Measurements from ENCODE around the gene YIPF7.

DNA sequence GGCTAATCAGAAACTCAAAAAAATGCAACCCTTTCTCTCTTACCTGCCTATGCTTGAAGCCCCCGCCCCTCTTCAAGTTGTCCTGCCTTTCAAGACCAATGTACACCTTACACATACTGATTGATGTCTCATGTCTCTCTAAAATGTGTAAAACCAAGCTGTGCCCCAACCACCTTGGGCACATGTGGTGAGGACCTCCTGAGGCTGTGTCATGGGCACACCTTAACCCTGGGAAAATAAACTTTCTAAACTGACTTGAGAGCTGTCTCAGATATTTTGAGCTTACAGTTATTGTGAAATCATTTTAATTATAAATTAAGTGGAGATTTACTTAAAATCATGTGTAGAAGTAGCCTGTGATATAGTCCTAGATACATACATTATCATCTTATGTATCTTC lies 49.0 kb upstream of the YIPF7 start:
- no peak for TF ChIP-seq GATA3 (IDR thresholded peaks at IDR 0.05; ENCODE audit: low read depth, low read length)
- TF ChIP-seq GATA2 (IDR thresholded peaks at IDR 0.05; ENCODE audit: low read depth, low read length) = no peak

Measured in SH-SY5Y (cell line).